Smooth muscle cell (in vitro differentiated cells): Measurements from ENCODE around the gene SYNM. TPM values are rescaled to one million over a fixed set of nuclear protein-coding genes. Genes with fewer than 3 reads are reported as not detected.

Experiments used
- DNase-seq: peaks from one replicate; lab custom pipeline; 2025; ENCODE audit not compliant: unreplicated experiment; lab: John Stamatoyannopoulos, UW
- H2AFZ ChIP-seq: fragments of 200-600 bp; sonication (generic); 2 replicates; pipeline ENCODE4 v1.6.0; 2016; ENCODE audit warnings: antibody characterized with exemption, low read depth, mild to moderate bottlenecking
- H3F3A ChIP-seq: fragments of 200-600 bp; sonication (generic); 2 replicates; pipeline ENCODE4 v1.6.0; 2017; ENCODE audit warnings: antibody characterized with exemption, low read depth
- H3K27ac ChIP-seq: fragments of 200-600 bp; sonication (generic); 2 replicates; pipeline ENCODE4 v1.5.1; 2016; ENCODE audit warnings: low read depth, mild to moderate bottlenecking
- H3K27me3 ChIP-seq: fragments of 200-600 bp; sonication (generic); 2 replicates; pipeline ENCODE4 v1.6.1; 2016; ENCODE audit warnings: low read depth, mild to moderate bottlenecking
- H3K36me3 ChIP-seq: fragments of 200-600 bp; sonication (generic); 2 replicates; pipeline ENCODE4 v1.5.1; 2016; ENCODE audit warnings: low read depth
- H3K4me1 ChIP-seq: fragments of 200-600 bp; sonication (generic); 2 replicates; pipeline ENCODE4 v1.5.1; 2016; ENCODE audit warnings: low read depth
- H3K4me2 ChIP-seq: fragments of 200-600 bp; sonication (generic); 2 replicates; pipeline ENCODE4 v1.6.0; 2016; ENCODE audit warnings: mild to moderate bottlenecking
- H3K4me3 ChIP-seq: fragments of 200-600 bp; sonication (generic); 2 replicates; pipeline ENCODE4 v1.5.1; 2016; ENCODE audit warnings: mild to moderate bottlenecking
- H3K79me2 ChIP-seq: fragments of 200-600 bp; sonication (generic); 2 replicates; pipeline ENCODE4 v1.6.0; 2016; ENCODE audit warnings: low read depth, mild to moderate bottlenecking
- H3K9ac ChIP-seq: fragments of 200-600 bp; sonication (generic); 2 replicates; pipeline ENCODE4 v1.6.0; 2016; ENCODE audit warnings: low read depth
- H3K9me3 ChIP-seq: fragments of 200-600 bp; sonication (generic); replicated peaks from 2 replicates; pipeline ENCODE4 v1.5.1; 2016; ENCODE audit warnings: low read depth
- H4K20me1 ChIP-seq: fragments of 200-600 bp; sonication (generic); 2 replicates; pipeline ENCODE4 v1.6.0; 2016; ENCODE audit warnings: low read depth
- CTCF ChIP-seq: fragments of 200-600 bp; sonication (generic); IDR thresholded peaks from 2 replicates; pipeline ENCODE4 v1.5.1; 2017; ENCODE audit warnings: borderline replicate concordance, mild to moderate bottlenecking, antibody characterized with exemption; ENCODE audit not compliant: insufficient read depth, poor library complexity, severe bottlenecking
- WGBS: methylation state at CpG from one replicate; pipeline ENCODE4 v1.1.7; 2016; ENCODE audit warnings: low lambda C conversion rate; 5-methylcytosine and 5-hydroxymethylcytosine counted together
- polyA plus RNA-seq: library from polyadenylated mRNA; unstranded; fragments of >200 nt; fragmentation: Nextera tagmentation; extraction: Ambion mirVana; gene quantifications from 2 replicates; pipeline ENCODE4 v1.2.1, GENCODE V29; 2016
- total RNA-seq: library from RNA; depleted of rRNA; stranded (reverse); fragments of >200 nt; gene quantifications from 2 replicates; pipeline ENCODE4 v1.2.3, GENCODE V29; 2014

SYNM gene
- total and polyA plus RNA-seq, 2 experiments from 2014 or later, result 1.3 to 3.0 TPM

GRCh38 chr15:99062226-99062625, 42.7 kb upstream of the SYNM start:
- no peak for TF ChIP-seq CTCF
- H3K4me1 ChIP-seq, result peaks cover 4% of the 10 kb centered on the region
- H3F3A ChIP-seq, result no peaks in the 10 kb centered on the region
- no peaks in the 10 kb centered on the region for H3K9me3 ChIP-seq
- no peak for DNase-seq
- H3K9ac ChIP-seq, result no peak overlapping the region
- WGBS, result 85% methylated on average over 5 of the region's 5 CpGs
- no peak overlapping the region for H2AFZ ChIP-seq
- H3K4me3 ChIP-seq, result no peak overlapping the region
- H3K27me3 ChIP-seq, result no peaks in the 10 kb centered on the region
- H3K27ac ChIP-seq, result no peak overlapping the region
- H3K79me2 ChIP-seq, result no peaks in the 10 kb centered on the region
- H4K20me1 ChIP-seq, result no peaks in the 10 kb centered on the region
- H3K4me2 ChIP-seq, result no peak overlapping the region
- no peaks in the 10 kb centered on the region for H3K36me3 ChIP-seq

GRCh38 chr15:99068186-99068585, 36.7 kb upstream of the SYNM start:
- Histone ChIP-seq H3K79me2 (no peaks in the 10 kb centered on the region), H2AFZ (no peak overlapping the region), H4K20me1 (no peaks in the 10 kb centered on the region), H3F3A (no peaks in the 10 kb centered on the region), H3K4me2 (no peak overlapping the region), H3K36me3 (no peaks in the 10 kb centered on the region), H3K4me3 (no peak overlapping the region), H3K9me3 (no peaks in the 10 kb centered on the region), H3K27ac (no peak overlapping the region), H3K27me3 (no peaks in the 10 kb centered on the region), H3K9ac (no peak overlapping the region), H3K4me1 (no peaks in the 10 kb centered on the region)
- 79% methylated on average over 6 of the region's 6 CpGs for WGBS
- TF ChIP-seq CTCF, result no peak
- no peak for DNase-seq

GRCh38 chr15:99070208-99070607, 34.7 kb upstream of the SYNM start:
- no peak overlapping the region for H3K4me2 ChIP-seq
- no peaks in the 10 kb centered on the region for H3K9me3 ChIP-seq
- H3K27me3 ChIP-seq, result no peaks in the 10 kb centered on the region
- no peaks in the 10 kb centered on the region for H3K79me2 ChIP-seq
- no peaks in the 10 kb centered on the region for H3F3A ChIP-seq
- no peaks in the 10 kb centered on the region for H3K36me3 ChIP-seq
- no peak overlapping the region for H3K27ac ChIP-seq
- H2AFZ ChIP-seq, result no peak overlapping the region
- H3K9ac ChIP-seq, result no peak overlapping the region
- no peaks in the 10 kb centered on the region for H3K4me1 ChIP-seq
- no peak overlapping the region for H3K4me3 ChIP-seq
- TF ChIP-seq CTCF, result no peak
- 65% methylated on average over 5 of the region's 5 CpGs for WGBS
- no peaks in the 10 kb centered on the region for H4K20me1 ChIP-seq
- no peak for DNase-seq

GRCh38 chr15:99071091-99071680, 33.7 kb upstream of the SYNM start:
- no peak for DNase-seq
- H3K27me3 ChIP-seq, result no peaks in the 10 kb centered on the region
- WGBS, result 94% methylated on average over 10 of the region's 10 CpGs
- no peak overlapping the region for H3K27ac ChIP-seq
- H4K20me1 ChIP-seq, result no peaks in the 10 kb centered on the region
- no peak overlapping the region for H2AFZ ChIP-seq
- H3K36me3 ChIP-seq, result no peaks in the 10 kb centered on the region
- H3K9me3 ChIP-seq, result no peaks in the 10 kb centered on the region
- H3K4me1 ChIP-seq, result no peaks in the 10 kb centered on the region
- H3K79me2 ChIP-seq, result no peaks in the 10 kb centered on the region
- no peak overlapping the region for H3K9ac ChIP-seq
- no peak overlapping the region for H3K4me3 ChIP-seq
- TF ChIP-seq CTCF, result no peak
- H3F3A ChIP-seq, result no peaks in the 10 kb centered on the region
- no peak overlapping the region for H3K4me2 ChIP-seq
